SK-N-SH (cell line): ENCODE measurements around the gene CIC. TPM values are rescaled to one million over a fixed set of nuclear protein-coding genes. Genes with fewer than 3 reads are reported as not detected.
"Not testable (repeated sequence)": the region's sequence is repeated elsewhere in the genome, so short reads cannot be mapped to it uniquely, and the experiment has no call there.

Experiments
- CTCF ChIA-PET: fragments of 300-600, 350-600 bp; formaldehyde crosslinking; extraction: SDS; loops from one replicate; lab custom pipeline; 2021; lab: Yijun Ruan, JAX
- POLR2A ChIA-PET: fragments of 350-600 bp; sonication (Branson Sonifier 250); formaldehyde crosslinking; extraction: SDS; loops from one replicate; lab custom pipeline; 2020; ENCODE audit warnings: antibody characterized with exemption, inconsistent platforms; lab: Yijun Ruan, JAX
- DNase-seq: peaks from one replicate; pipeline ENCODE4 v3.0.0; 2012
- H2AFZ ChIP-seq: fragments of 200-600 bp; sonication (generic); 2 replicates; pipeline ENCODE4 v1.8.1; 2016; ENCODE audit warnings: antibody characterized with exemption, mild to moderate bottlenecking, low read depth
- H3F3A ChIP-seq: fragments of 200-600 bp; sonication (generic); replicated peaks from 2 replicates; pipeline ENCODE3; 2016; ENCODE audit warnings: antibody characterized with exemption, mild to moderate bottlenecking; ENCODE audit not compliant: insufficient read depth
- H3K27ac ChIP-seq, 2 experiments: fragments of 200-500 bp in 1 of 2; fragments of 200-600 bp in 1 of 2; sonication (Bioruptor generic) in 1 of 2; sonication (generic), shearing (Covaris generic) in 1 of 2; 2 replicates each; pipeline versions ENCODE4 v1.5.1 to v1.6.1; 2014 to 2016; ENCODE audit warnings: low read depth in 2 of 2, inconsistent platforms in 1 of 2, low read length in 1 of 2, mild to moderate bottlenecking in 1 of 2, mixed read lengths in 1 of 2
- H3K27me3 ChIP-seq: fragments of 200-600 bp; sonication (generic), shearing (Covaris generic); 2 replicates; pipeline ENCODE4 v1.6.1; 2016; ENCODE audit warnings: mixed run types; ENCODE audit not compliant: insufficient read depth
- H3K36me3 ChIP-seq, 2 experiments: fragments of 200-500 bp in 1 of 2; fragments of 200-600 bp in 1 of 2; sonication (Bioruptor generic) in 1 of 2; sonication (generic) in 1 of 2; replicated peaks in 1 of 2; 2 replicates each; pipeline versions ENCODE3 to v1.5.1; 2014 to 2016; ENCODE audit warnings: low read length in 1 of 2, mild to moderate bottlenecking in 1 of 2; ENCODE audit not compliant: insufficient read depth in 2 of 2, control insufficient read depth in 1 of 2
- H3K4me1 ChIP-seq, 2 experiments: fragments of 200-500 bp in 1 of 2; fragments of 200-600 bp in 1 of 2; sonication (Bioruptor generic) in 1 of 2; sonication (generic), shearing (Covaris generic) in 1 of 2; 2 replicates each; pipeline versions ENCODE4 v1.5.1 to v1.6.1; 2014 to 2016; ENCODE audit warnings: low read depth in 1 of 2, low read length in 1 of 2, mixed run types in 1 of 2; ENCODE audit not compliant: insufficient read depth in 2 of 2, control insufficient read depth in 1 of 2
- H3K4me2 ChIP-seq: fragments of 200-600 bp; sonication (generic), shearing (Covaris generic); 2 replicates; pipeline ENCODE4 v1.6.1; 2017; ENCODE audit warnings: mixed run types
- H3K4me3 ChIP-seq, 2 experiments: fragments of 200-500 bp in 1 of 2; fragments of 200-600 bp in 1 of 2; sonication (Bioruptor generic) in 1 of 2; sonication (generic), shearing (Covaris generic) in 1 of 2; 2 replicates each; pipeline versions ENCODE4 v1.5.1 to v1.8.1; 2014 to 2016; ENCODE audit warnings: low read depth in 2 of 2, inconsistent platforms in 1 of 2, low read length in 1 of 2, mild to moderate bottlenecking in 1 of 2, mixed read lengths in 1 of 2, moderate library complexity in 1 of 2
- H3K79me2 ChIP-seq: fragments of 200-600 bp; sonication (generic); 2 replicates; pipeline ENCODE4 v1.8.1; 2017; ENCODE audit warnings: mild to moderate bottlenecking; ENCODE audit not compliant: insufficient read depth
- H3K9ac ChIP-seq: fragments of 200-600 bp; sonication (generic); 2 replicates; pipeline ENCODE4 v1.6.1; 2017; ENCODE audit warnings: mixed run types
- H3K9me2 ChIP-seq: fragments of 200-600 bp; sonication (generic); 2 replicates; pipeline ENCODE4 v1.6.1; 2017; ENCODE audit warnings: mixed run types
- H3K9me3 ChIP-seq: fragments of 200-600 bp; sonication (generic); 2 replicates; pipeline ENCODE4 v1.6.1; 2017; ENCODE audit warnings: mixed run types, mild to moderate bottlenecking, moderate library complexity
- H4K20me1 ChIP-seq: fragments of 200-600 bp; sonication (generic); 2 replicates; pipeline ENCODE4 v1.6.1; 2017; ENCODE audit warnings: mild to moderate bottlenecking, mixed run types; ENCODE audit not compliant: insufficient read depth
- EZH2phosphoT487 ChIP-seq: fragments of 200-600 bp; sonication (generic); IDR thresholded peaks from 2 replicates; pipeline ENCODE4 v1.6.1; 2017; ENCODE audit warnings: low read depth, mixed run types, mild to moderate bottlenecking, antibody characterized with exemption, moderate library complexity, borderline replicate concordance
- GATA2 ChIP-seq: sonication (generic); formaldehyde crosslinking; IDR thresholded peaks from 2 replicates; pipeline ENCODE4 v1.5.0; 2020; ENCODE audit warnings: mild to moderate bottlenecking, missing genetic modification reagents
- TCF12 ChIP-seq: IDR thresholded peaks from 2 replicates; pipeline ENCODE4 v1.4.0; 2012
- WGBS: methylation state at CpG from one replicate; pipeline ENCODE4 v1.1.6; 2017; ENCODE audit warnings: low lambda C conversion rate; 5-methylcytosine and 5-hydroxymethylcytosine counted together
- polyA plus RNA-seq, 3 experiments: library from polyadenylated mRNA; depleted of rRNA; stranded (reverse); fragments of >200 nt; gene quantifications; 2 replicates each; pipeline ENCODE4 v1.2.3, GENCODE V29; 2012
- TF ChIP-seq, protein P1 (sequence below): IDR thresholded peaks from 2 replicates; pipeline ENCODE4; 2012
- TF ChIP-seq, protein P2 (sequence below): fragments of 200-600 bp; sonication (generic); IDR thresholded peaks from 2 replicates; pipeline ENCODE4 v1.6.1; 2017; ENCODE audit warnings: antibody characterized with exemption, mild to moderate bottlenecking, moderate library complexity

The CIC gene
- polyA plus RNA-seq, 1 of the 3 experiments (the other 2 are of a cell fraction) = 16.9 TPM

DNA sequence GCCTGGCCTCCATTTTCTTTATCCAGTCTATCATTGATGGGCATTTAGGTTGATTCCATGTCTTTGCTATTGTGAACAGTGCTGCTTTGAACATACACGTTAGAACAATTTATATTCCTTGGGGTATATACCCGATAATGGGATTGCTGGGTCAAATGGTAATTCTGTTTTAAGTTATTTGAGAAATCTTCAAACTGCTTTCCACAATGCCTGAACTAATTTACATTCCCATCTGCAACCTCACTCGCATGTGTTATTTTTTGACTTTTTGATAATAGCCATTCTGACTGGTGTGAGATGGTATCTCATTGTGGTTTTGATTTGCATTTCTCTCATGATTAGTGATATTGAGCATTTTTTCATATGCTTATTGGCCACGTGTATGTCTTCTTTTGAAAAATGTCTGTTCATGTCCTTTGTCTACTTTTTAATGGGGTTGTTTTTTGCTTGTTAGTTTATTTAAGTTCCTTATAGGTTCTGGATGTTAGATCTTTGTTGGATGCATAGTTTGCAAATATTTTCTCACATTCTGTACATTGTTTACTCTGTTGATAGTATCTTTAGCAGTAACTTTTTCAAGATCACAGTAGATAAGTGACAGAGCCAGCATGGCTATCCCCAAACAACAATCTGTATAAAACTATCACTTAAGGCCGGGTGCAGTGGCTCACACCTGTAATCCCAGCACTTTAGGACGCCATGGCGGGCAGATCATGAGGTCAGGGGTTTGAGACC, 70.2 kb downstream of the CIC start:
- H3K4me2 ChIP-seq, POLR2A ChIA-PET, H3K27me3 ChIP-seq: not testable (repeated sequence)
- TF ChIP-seq, protein P1, sequence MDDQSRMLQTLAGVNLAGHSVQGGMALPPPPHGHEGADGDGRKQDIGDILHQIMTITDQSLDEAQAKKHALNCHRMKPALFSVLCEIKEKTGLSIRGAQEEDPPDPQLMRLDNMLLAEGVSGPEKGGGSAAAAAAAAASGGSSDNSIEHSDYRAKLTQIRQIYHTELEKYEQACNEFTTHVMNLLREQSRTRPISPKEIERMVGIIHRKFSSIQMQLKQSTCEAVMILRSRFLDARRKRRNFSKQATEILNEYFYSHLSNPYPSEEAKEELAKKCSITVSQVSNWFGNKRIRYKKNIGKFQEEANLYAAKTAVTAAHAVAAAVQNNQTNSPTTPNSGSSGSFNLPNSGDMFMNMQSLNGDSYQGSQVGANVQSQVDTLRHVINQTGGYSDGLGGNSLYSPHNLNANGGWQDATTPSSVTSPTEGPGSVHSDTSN = 0 out of 2 replicates have a peak, but pooled peaks have one; percentile 12
- peak; percentile 36 for TF ChIP-seq TCF12
- TF ChIP-seq, all 33 proteins: peak for 2; not testable (repeated sequence) for 31
- 85% methylated on average over 7 of the region's 7 CpGs for WGBS
- H3K4me3 ChIP-seq, H3K9ac ChIP-seq, H3K36me3 ChIP-seq, H3K9me3 ChIP-seq, H3F3A ChIP-seq, H2AFZ ChIP-seq, H3K27ac ChIP-seq, H4K20me1 ChIP-seq, H3K4me1 ChIP-seq, H3K79me2 ChIP-seq, H3K9me2 ChIP-seq, DNase-seq: not testable (repeated sequence)
- CTCF ChIA-PET = interaction anchor here (0.6 kb wide), 1 partner anchor 9 kb away, joined by 3 read pairs; no protein-coding TSS in a partner anchor

GRCh38 chr19:42339922-42340321, 70.9 kb downstream of the CIC start:
- H3K79me2 ChIP-seq, H3K9me2 ChIP-seq, H3F3A ChIP-seq, H3K9ac ChIP-seq, H3K4me2 ChIP-seq, H3K27ac ChIP-seq, H2AFZ ChIP-seq, H4K20me1 ChIP-seq, H3K9me3 ChIP-seq, H3K4me1 ChIP-seq, H3K4me3 ChIP-seq, DNase-seq, POLR2A ChIA-PET, H3K27me3 ChIP-seq: not testable (repeated sequence)
- 94% methylated on average over 4 of the region's 4 CpGs for WGBS
- CTCF ChIA-PET = interaction anchor here (0.6 kb wide), 1 partner anchor 9 kb away, joined by 3 read pairs; no protein-coding TSS in a partner anchor
- H3K36me3 ChIP-seq = peaks cover 8 to 12% of the 10 kb centered on the region in 2 experiments

DNA sequence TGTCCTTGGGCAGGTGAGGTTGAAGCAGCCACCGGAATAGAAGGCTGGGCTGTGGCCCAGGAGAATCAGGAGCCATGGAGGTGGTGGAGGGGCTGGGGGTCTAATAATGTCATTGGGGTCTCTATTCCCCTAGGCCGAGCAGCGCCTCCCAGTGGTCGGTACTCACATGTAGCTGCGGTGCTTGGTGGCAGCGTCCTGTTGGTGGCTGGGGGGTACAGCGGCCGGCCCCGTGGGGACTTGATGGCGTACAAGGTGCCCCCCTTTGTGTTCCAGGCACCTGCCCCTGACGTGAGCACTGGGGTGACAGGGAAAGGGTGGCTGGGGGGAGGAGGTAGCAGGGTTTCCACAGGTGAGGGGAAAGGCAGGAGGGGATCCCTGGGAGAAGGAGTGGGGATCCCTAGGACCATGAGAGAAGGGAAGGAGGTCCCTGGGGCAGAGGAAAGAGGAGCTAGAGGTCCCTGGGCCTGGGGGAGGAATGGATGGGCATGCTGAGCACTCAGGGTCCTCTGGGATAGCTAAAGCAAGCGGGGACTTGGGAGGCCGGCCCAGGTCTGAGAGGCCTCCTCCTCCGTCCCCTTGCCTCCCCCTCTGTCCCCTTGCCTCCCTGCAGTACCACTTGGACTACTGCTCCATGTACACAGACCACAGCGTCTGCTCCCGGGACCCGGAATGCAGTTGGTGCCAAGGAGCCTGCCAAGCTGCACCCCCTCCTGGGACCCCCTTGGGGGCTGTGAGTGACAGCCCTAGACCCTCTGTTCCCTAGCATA, 74.5 kb downstream of the CIC start:
- Histone ChIP-seq H3K9me3 (no peaks in the 10 kb centered on the region), H4K20me1 (no peaks in the 10 kb centered on the region), H3K79me2 (no peaks in the 10 kb centered on the region), H2AFZ (no peak overlapping the region), H3K4me3 (no peak overlapping the region), H3K36me3 (peaks cover 7 to 8% of the 10 kb centered on the region in 2 experiments), H3K27ac (no peak overlapping the region), H3K4me1 (no peaks in the 10 kb centered on the region; a peak in 1 of 4 replicates), H3K9ac (no peak overlapping the region), H3F3A (no peaks in the 10 kb centered on the region), H3K27me3 (no peaks in the 10 kb centered on the region), H3K4me2 (no peak overlapping the region), H3K9me2 (no peaks in the 10 kb centered on the region)
- TF ChIP-seq, protein P2, sequence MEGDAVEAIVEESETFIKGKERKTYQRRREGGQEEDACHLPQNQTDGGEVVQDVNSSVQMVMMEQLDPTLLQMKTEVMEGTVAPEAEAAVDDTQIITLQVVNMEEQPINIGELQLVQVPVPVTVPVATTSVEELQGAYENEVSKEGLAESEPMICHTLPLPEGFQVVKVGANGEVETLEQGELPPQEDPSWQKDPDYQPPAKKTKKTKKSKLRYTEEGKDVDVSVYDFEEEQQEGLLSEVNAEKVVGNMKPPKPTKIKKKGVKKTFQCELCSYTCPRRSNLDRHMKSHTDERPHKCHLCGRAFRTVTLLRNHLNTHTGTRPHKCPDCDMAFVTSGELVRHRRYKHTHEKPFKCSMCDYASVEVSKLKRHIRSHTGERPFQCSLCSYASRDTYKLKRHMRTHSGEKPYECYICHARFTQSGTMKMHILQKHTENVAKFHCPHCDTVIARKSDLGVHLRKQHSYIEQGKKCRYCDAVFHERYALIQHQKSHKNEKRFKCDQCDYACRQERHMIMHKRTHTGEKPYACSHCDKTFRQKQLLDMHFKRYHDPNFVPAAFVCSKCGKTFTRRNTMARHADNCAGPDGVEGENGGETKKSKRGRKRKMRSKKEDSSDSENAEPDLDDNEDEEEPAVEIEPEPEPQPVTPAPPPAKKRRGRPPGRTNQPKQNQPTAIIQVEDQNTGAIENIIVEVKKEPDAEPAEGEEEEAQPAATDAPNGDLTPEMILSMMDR = peak; percentile 49
- TF ChIP-seq GATA2 (CRISPR knock-in tag) = no peak
- TF ChIP-seq EZH2phosphoT487 = no peak
- WGBS = 93% methylated on average over 11 of the region's 17 CpGs
- ChIA-PET POLR2A (no interaction called here), CTCF (interaction anchor here (0.9 to 1.2 kb wide), 3 partner anchors 11 to 57 kb away, joined by 3 to 5 read pairs (median 4); partner anchors contain the start of genes PAFAH1B3 and PRR19)
- peak; percentile 56 for DNase-seq
